K562 (cell line): ENCODE data around the gene NYAP1. TPM values are rescaled to one million over a fixed set of nuclear protein-coding genes. Genes with fewer than 3 reads are reported as not detected.
A peak's percentile ranks its signal among the peaks of the same experiment; 100 is the strongest.

ENCODE experiments used
- BHLHE40 ChIP-seq: IDR thresholded peaks from 2 replicates; pipeline ENCODE4 v1.6.1; 2011; ENCODE audit warnings: low read length, improper control_type of control experiment
- BRCA1 ChIP-seq, 2 experiments: fragments of 450-650 bp in 1 of 2; sonication (generic) in 1 of 2; formaldehyde crosslinking in 1 of 2; IDR thresholded peaks; 2 replicates each; pipeline versions ENCODE4 v1.5.0 to v1.6.1; 2017 to 2020; ENCODE audit warnings: mild to moderate bottlenecking in 1 of 2, missing genetic modification reagents in 1 of 2
- DACH1 ChIP-seq: fragments of 450-650 bp; IDR thresholded peaks from 2 replicates; pipeline ENCODE4 v1.6.1; 2018; ENCODE audit not compliant: partially characterized antibody
- DMBX1 ChIP-seq: fragments of 250-450 bp; sonication (Bioruptor Pico); IDR thresholded peaks from 2 replicates; pipeline ENCODE4 v1.8.0; 2022; ENCODE audit warnings: inconsistent platforms, mild to moderate bottlenecking, moderate library complexity, borderline replicate concordance
- FIP1L1 ChIP-seq: fragments of 200-400 bp; formaldehyde crosslinking; IDR thresholded peaks from 2 replicates; pipeline ENCODE4 v1.6.1; 2018; ENCODE audit warnings: mild to moderate bottlenecking, low read depth, low read length; ENCODE audit not compliant: poor library complexity, severe bottlenecking
- GTF2A2 ChIP-seq: IDR thresholded peaks from 2 replicates; pipeline ENCODE4 v1.6.1; 2016; ENCODE audit warnings: mild to moderate bottlenecking, missing genetic modification characterization, missing compliant biosample characterization
- JUN ChIP-seq, 2 experiments: sonication (generic) in 1 of 2; formaldehyde crosslinking in 1 of 2; IDR thresholded peaks; 2 replicates each; pipeline versions ENCODE4 v1.6.1 to v1.8.0; 2012 to 2022; ENCODE audit warnings: borderline replicate concordance in 2 of 2, mild to moderate bottlenecking in 2 of 2, improper control_type of control experiment in 1 of 2, low read depth in 1 of 2, low read length in 1 of 2, missing genetic modification reagents in 1 of 2
- RNF2 ChIP-seq: sonication (generic); IDR thresholded peaks from 2 replicates; pipeline ENCODE4 v1.6.1; 2016
- ZNF274 ChIP-seq: IDR thresholded peaks from 2 replicates; pipeline ENCODE4 v1.6.1; 2011; ENCODE audit warnings: low read depth, mild to moderate bottlenecking, low read length, moderate library complexity, borderline replicate concordance
- polyA plus RNA-seq, 8 experiments: library from polyadenylated mRNA; depleted of rRNA in 4 of 8; stranded (reverse) in 5 of 8; unstranded in 3 of 8; fragments of >200 nt; fragmentation: Nextera tagmentation in 2 of 8; fragmentation: Illumina TruSeq in 1 of 8; extraction: Ambion mirVana in 2 of 8; extraction: Trizol in 1 of 8; gene quantifications; 2 replicates each; pipeline versions ENCODE4 v1.2.1 to v1.2.3, GENCODE V29; 2011 to 2014; ENCODE audit warnings: inconsistent platforms in 1 of 8, missing spikeins in 1 of 8
- total RNA-seq, 7 experiments: library from RNA; depleted of rRNA in 6 of 7; stranded (reverse); fragments of >200 nt in 6 of 7; fragmentation: Illumina TruSeq in 2 of 7; extraction: Trizol in 2 of 7; gene quantifications; 2 replicates each; pipeline versions ENCODE4 v1.2.1 to v1.2.3, GENCODE V29; 2011 to 2021; ENCODE audit warnings: low replicate concordance in 1 of 7
- TF ChIP-seq, protein P1 (sequence below): IDR thresholded peaks from 2 replicates; pipeline ENCODE4 v1.6.1; 2016; ENCODE audit warnings: missing genetic modification characterization, missing compliant biosample characterization
- TF ChIP-seq, protein P2 (sequence below): fragments of 450-650 bp; IDR thresholded peaks from 2 replicates; pipeline ENCODE4 v1.7.1; 2018; ENCODE audit warnings: mild to moderate bottlenecking, low read depth; ENCODE audit not compliant: partially characterized antibody
- TF ChIP-seq, protein P3 (sequence below), 2 experiments: fragments of 450-650 bp in 1 of 2; sonication (generic) in 1 of 2; formaldehyde crosslinking; conservative IDR thresholded peaks; 2 replicates each; pipeline versions ENCODE4 v1.4.0 to v1.8.1; 2020 to 2022; ENCODE audit warnings: mild to moderate bottlenecking in 1 of 2, missing genetic modification reagents in 1 of 2
- TF ChIP-seq, protein P4 (sequence below), 2 experiments: fragments of 200-800 bp in 1 of 2; sonication (Bioruptor generic) in 1 of 2; sonication (generic) in 1 of 2; formaldehyde crosslinking in 1 of 2; IDR thresholded peaks in 1 of 2; conservative IDR thresholded peaks in 1 of 2; 2 replicates each; pipeline versions ENCODE4 v1.5.0 to v1.6.1; 2016 to 2020; ENCODE audit warnings: missing compliant biosample characterization in 1 of 2, missing genetic modification characterization in 1 of 2, missing genetic modification reagents in 1 of 2
- TF ChIP-seq, protein P5 (sequence below): fragments of 450-650 bp; IDR thresholded peaks from 2 replicates; pipeline ENCODE4 v1.6.1; 2018; ENCODE audit not compliant: partially characterized antibody

Gene NYAP1
- total and polyA plus RNA-seq, 9 of the 15 experiments (the other 6 are each of a cell fraction or from before 2014, with no cell fraction given) = 0.11 to 0.88 (median 0.22) TPM; not detected in 2

DNA sequence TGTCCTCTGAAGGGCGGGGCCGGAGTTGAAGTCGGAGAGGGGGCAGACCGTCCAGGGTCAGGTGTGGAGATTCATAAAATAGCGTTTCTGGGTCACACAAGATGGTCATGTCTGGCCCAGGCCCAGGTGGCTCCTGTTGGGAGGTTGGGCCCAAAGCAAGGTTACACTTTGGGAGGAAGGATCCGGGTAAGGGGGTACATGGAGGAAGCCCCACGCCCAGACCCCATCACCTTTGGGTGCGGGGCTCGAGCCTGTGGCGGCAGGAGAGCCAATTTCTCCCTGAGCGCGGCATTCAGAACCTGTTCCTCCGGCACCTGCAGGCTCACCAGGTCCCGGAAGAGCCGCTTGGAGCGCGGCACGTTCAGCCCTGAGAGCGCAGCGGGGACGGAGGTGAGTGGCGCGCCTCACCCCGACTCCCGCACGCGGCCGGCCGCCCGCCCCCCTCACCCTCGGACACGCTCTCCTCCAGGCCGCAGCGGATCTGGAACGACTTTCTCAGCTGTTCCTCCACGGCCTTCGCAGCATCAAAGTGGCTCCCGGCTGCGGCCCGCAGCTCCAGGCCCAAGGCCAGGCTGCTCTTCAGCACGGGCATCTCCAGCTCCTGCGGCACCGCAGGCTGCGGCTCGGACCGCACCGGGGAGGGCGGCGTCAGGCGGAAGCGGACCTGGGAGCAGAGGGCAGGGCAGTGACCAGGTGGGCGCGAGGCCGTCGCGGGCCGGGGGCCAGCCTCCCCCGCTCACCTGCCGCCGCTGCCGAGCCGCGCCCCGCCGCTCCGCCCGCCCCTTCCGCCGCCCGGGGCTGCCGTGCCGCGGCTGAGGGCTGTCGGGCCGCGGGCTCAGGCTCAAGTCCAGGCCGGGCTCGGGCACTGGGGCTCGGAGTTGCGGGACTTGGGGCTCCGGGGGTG, 48.1 kb upstream of the NYAP1 start (continued):
- TF ChIP-seq, protein P1, sequence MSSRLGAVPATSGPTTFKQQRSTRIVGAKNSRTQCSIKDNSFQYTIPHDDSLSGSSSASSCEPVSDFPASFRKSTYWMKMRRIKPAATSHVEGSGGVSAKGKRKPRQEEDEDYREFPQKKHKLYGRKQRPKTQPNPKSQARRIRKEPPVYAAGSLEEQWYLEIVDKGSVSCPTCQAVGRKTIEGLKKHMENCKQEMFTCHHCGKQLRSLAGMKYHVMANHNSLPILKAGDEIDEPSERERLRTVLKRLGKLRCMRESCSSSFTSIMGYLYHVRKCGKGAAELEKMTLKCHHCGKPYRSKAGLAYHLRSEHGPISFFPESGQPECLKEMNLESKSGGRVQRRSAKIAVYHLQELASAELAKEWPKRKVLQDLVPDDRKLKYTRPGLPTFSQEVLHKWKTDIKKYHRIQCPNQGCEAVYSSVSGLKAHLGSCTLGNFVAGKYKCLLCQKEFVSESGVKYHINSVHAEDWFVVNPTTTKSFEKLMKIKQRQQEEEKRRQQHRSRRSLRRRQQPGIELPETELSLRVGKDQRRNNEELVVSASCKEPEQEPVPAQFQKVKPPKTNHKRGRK = no peak
- TF ChIP-seq GTF2A2 = no peak
- TF ChIP-seq JUN (IDR thresholded peaks at IDR 0.05; ENCODE audit: borderline replicate concordance, low read depth, low read length) = no peak
- TF ChIP-seq JUN (CRISPR knock-in tag; IDR thresholded peaks at IDR 0.05; ENCODE audit: borderline replicate concordance) = no peak
- TF ChIP-seq, protein P2, sequence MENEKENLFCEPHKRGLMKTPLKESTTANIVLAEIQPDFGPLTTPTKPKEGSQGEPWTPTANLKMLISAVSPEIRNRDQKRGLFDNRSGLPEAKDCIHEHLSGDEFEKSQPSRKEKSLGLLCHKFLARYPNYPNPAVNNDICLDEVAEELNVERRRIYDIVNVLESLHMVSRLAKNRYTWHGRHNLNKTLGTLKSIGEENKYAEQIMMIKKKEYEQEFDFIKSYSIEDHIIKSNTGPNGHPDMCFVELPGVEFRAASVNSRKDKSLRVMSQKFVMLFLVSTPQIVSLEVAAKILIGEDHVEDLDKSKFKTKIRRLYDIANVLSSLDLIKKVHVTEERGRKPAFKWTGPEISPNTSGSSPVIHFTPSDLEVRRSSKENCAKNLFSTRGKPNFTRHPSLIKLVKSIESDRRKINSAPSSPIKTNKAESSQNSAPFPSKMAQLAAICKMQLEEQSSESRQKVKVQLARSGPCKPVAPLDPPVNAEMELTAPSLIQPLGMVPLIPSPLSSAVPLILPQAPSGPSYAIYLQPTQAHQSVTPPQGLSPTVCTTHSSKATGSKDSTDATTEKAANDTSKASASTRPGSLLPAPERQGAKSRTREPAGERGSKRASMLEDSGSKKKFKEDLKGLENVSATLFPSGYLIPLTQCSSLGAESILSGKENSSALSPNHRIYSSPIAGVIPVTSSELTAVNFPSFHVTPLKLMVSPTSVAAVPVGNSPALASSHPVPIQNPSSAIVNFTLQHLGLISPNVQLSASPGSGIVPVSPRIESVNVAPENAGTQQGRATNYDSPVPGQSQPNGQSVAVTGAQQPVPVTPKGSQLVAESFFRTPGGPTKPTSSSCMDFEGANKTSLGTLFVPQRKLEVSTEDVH = peak; percentile 16
- peak; percentile 96 for TF ChIP-seq FIP1L1
- no peak for TF ChIP-seq ZNF274
- no peak for TF ChIP-seq BRCA1 (IDR thresholded peaks at IDR 0.05)
- TF ChIP-seq BRCA1 (CRISPR knock-in tag; IDR thresholded peaks at IDR 0.05) = 0 out of 2 replicates have a peak, but pooled peaks have one; percentile 14
- TF ChIP-seq, protein P3, sequence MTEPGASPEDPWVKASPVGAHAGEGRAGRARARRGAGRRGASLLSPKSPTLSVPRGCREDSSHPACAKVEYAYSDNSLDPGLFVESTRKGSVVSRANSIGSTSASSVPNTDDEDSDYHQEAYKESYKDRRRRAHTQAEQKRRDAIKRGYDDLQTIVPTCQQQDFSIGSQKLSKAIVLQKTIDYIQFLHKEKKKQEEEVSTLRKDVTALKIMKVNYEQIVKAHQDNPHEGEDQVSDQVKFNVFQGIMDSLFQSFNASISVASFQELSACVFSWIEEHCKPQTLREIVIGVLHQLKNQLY (CRISPR knock-in tag; conservative IDR thresholded peaks at IDR 0.05) = no peak
- TF ChIP-seq DMBX1 (CRISPR knock-in tag) = no peak
- TF ChIP-seq, protein P4, sequence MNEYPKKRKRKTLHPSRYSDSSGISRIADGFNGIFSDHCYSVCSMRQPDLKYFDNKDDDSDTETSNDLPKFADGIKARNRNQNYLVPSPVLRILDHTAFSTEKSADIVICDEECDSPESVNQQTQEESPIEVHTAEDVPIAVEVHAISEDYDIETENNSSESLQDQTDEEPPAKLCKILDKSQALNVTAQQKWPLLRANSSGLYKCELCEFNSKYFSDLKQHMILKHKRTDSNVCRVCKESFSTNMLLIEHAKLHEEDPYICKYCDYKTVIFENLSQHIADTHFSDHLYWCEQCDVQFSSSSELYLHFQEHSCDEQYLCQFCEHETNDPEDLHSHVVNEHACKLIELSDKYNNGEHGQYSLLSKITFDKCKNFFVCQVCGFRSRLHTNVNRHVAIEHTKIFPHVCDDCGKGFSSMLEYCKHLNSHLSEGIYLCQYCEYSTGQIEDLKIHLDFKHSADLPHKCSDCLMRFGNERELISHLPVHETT (CRISPR knock-in tag; conservative IDR thresholded peaks at IDR 0.05 in 1 of 2, IDR thresholded peaks at IDR 0.05 in 1 of 2) = no peak
- TF ChIP-seq, protein P5, sequence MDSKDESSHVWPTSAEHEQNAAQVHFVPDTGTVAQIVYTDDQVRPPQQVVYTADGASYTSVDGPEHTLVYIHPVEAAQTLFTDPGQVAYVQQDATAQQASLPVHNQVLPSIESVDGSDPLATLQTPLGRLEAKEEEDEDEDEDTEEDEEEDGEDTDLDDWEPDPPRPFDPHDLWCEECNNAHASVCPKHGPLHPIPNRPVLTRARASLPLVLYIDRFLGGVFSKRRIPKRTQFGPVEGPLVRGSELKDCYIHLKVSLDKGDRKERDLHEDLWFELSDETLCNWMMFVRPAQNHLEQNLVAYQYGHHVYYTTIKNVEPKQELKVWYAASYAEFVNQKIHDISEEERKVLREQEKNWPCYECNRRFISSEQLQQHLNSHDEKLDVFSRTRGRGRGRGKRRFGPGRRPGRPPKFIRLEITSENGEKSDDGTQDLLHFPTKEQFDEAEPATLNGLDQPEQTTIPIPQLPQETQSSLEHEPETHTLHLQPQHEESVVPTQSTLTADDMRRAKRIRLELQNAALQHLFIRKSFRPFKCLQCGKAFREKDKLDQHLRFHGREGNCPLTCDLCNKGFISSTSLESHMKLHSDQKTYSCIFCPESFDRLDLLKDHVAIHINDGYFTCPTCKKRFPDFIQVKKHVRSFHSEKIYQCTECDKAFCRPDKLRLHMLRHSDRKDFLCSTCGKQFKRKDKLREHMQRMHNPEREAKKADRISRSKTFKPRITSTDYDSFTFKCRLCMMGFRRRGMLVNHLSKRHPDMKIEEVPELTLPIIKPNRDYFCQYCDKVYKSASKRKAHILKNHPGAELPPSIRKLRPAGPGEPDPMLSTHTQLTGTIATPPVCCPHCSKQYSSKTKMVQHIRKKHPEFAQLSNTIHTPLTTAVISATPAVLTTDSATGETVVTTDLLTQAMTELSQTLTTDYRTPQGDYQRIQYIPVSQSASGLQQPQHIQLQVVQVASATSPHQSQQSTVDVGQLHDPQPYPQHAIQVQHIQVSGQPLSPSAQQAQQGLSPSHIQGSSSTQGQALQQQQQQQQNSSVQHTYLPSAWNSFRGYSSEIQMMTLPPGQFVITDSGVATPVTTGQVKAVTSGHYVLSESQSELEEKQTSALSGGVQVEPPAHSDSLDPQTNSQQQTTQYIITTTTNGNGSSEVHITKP = no peak
- TF ChIP-seq RNF2 = peak; percentile 48; the same call in 1 of the 2 replicates
- no peak for TF ChIP-seq DACH1
- TF ChIP-seq BHLHE40 = peak; percentile 88
